Smooth muscle cell (in vitro differentiated cells): ENCODE measurements around the gene CGGBP1. TPM values are rescaled to one million over a fixed set of nuclear protein-coding genes. Genes with fewer than 3 reads are reported as not detected.
A peak's percentile ranks its signal among the peaks of the same experiment; 100 is the strongest.

Source experiments
- DNase-seq: peaks from one replicate; lab custom pipeline; 2025; ENCODE audit not compliant: unreplicated experiment; lab: John Stamatoyannopoulos, UW
- H2AFZ ChIP-seq: fragments of 200-600 bp; sonication (generic); 2 replicates; pipeline ENCODE4 v1.6.0; 2016; ENCODE audit warnings: antibody characterized with exemption, low read depth, mild to moderate bottlenecking
- H3F3A ChIP-seq: fragments of 200-600 bp; sonication (generic); 2 replicates; pipeline ENCODE4 v1.6.0; 2017; ENCODE audit warnings: antibody characterized with exemption, low read depth
- H3K27ac ChIP-seq: fragments of 200-600 bp; sonication (generic); 2 replicates; pipeline ENCODE4 v1.5.1; 2016; ENCODE audit warnings: low read depth, mild to moderate bottlenecking
- H3K27me3 ChIP-seq: fragments of 200-600 bp; sonication (generic); 2 replicates; pipeline ENCODE4 v1.6.1; 2016; ENCODE audit warnings: low read depth, mild to moderate bottlenecking
- H3K36me3 ChIP-seq: fragments of 200-600 bp; sonication (generic); 2 replicates; pipeline ENCODE4 v1.5.1; 2016; ENCODE audit warnings: low read depth
- H3K4me1 ChIP-seq: fragments of 200-600 bp; sonication (generic); 2 replicates; pipeline ENCODE4 v1.5.1; 2016; ENCODE audit warnings: low read depth
- H3K4me2 ChIP-seq: fragments of 200-600 bp; sonication (generic); 2 replicates; pipeline ENCODE4 v1.6.0; 2016; ENCODE audit warnings: mild to moderate bottlenecking
- H3K4me3 ChIP-seq: fragments of 200-600 bp; sonication (generic); 2 replicates; pipeline ENCODE4 v1.5.1; 2016; ENCODE audit warnings: mild to moderate bottlenecking
- H3K79me2 ChIP-seq: fragments of 200-600 bp; sonication (generic); 2 replicates; pipeline ENCODE4 v1.6.0; 2016; ENCODE audit warnings: low read depth, mild to moderate bottlenecking
- H3K9ac ChIP-seq: fragments of 200-600 bp; sonication (generic); 2 replicates; pipeline ENCODE4 v1.6.0; 2016; ENCODE audit warnings: low read depth
- H3K9me3 ChIP-seq: fragments of 200-600 bp; sonication (generic); replicated peaks from 2 replicates; pipeline ENCODE4 v1.5.1; 2016; ENCODE audit warnings: low read depth
- H4K20me1 ChIP-seq: fragments of 200-600 bp; sonication (generic); 2 replicates; pipeline ENCODE4 v1.6.0; 2016; ENCODE audit warnings: low read depth
- CTCF ChIP-seq: fragments of 200-600 bp; sonication (generic); IDR thresholded peaks from 2 replicates; pipeline ENCODE4 v1.5.1; 2017; ENCODE audit warnings: borderline replicate concordance, mild to moderate bottlenecking, antibody characterized with exemption; ENCODE audit not compliant: insufficient read depth, poor library complexity, severe bottlenecking
- WGBS: methylation state at CpG from one replicate; pipeline ENCODE4 v1.1.7; 2016; ENCODE audit warnings: low lambda C conversion rate; 5-methylcytosine and 5-hydroxymethylcytosine counted together
- polyA plus RNA-seq: library from polyadenylated mRNA; unstranded; fragments of >200 nt; fragmentation: Nextera tagmentation; extraction: Ambion mirVana; gene quantifications from 2 replicates; pipeline ENCODE4 v1.2.1, GENCODE V29; 2016
- total RNA-seq: library from RNA; depleted of rRNA; stranded (reverse); fragments of >200 nt; gene quantifications from 2 replicates; pipeline ENCODE4 v1.2.3, GENCODE V29; 2014

CGGBP1 gene
- total and polyA plus RNA-seq, 2 experiments from 2014 or later = 38.3 to 62.3 TPM

- peak overlapping the region; percentile 97 for H3K4me2 ChIP-seq
- peaks cover 47% of the 10 kb centered on the region for H3K4me1 ChIP-seq
- no peaks in the 10 kb centered on the region for H3K9me3 ChIP-seq
- H3K36me3 ChIP-seq = peaks cover 9% of the 10 kb centered on the region
- TF ChIP-seq CTCF = no peak
- H3F3A ChIP-seq = peaks cover 4% of the 10 kb centered on the region
- no peaks in the 10 kb centered on the region for H3K27me3 ChIP-seq
- H3K27ac ChIP-seq = peak overlapping the region; percentile 74
- peak overlapping the region; percentile 91 for H3K9ac ChIP-seq
- WGBS = under 1% methylated on average over 43 of the region's 45 CpGs
- peak overlapping the region; percentile 82 for H2AFZ ChIP-seq
- peak overlapping the region; percentile 95 for H3K4me3 ChIP-seq
- no peak for DNase-seq
- peaks cover 77% of the 10 kb centered on the region for H3K79me2 ChIP-seq
- H4K20me1 ChIP-seq = peaks cover 73% of the 10 kb centered on the region
Observed at GRCh38 chr3:88059380-88060170, 770 bp upstream of the CGGBP1 start.

GRCh38 chr3:88058306-88058580 lies 562 bp downstream of the CGGBP1 start:
- TF ChIP-seq CTCF = no peak
- WGBS = 0% methylated on average over 21 of the region's 24 CpGs
- DNase-seq = no peak

GRCh38 chr3:88057630-88058305 lies 1.0 kb downstream of the CGGBP1 start:
- Histone ChIP-seq H3K36me3 (peaks cover 9% of the 10 kb centered on the region), H2AFZ (peak overlapping the region; percentile 82), H3K4me2 (peak overlapping the region; percentile 90), H3F3A (peaks cover 11% of the 10 kb centered on the region), H3K27ac (peak overlapping the region; percentile 92), H3K4me3 (peak overlapping the region; percentile 95), H3K4me1 (peaks cover 40% of the 10 kb centered on the region), H3K27me3 (no peaks in the 10 kb centered on the region), H3K79me2 (peaks cover 59% of the 10 kb centered on the region), H3K9ac (peak overlapping the region; percentile 95), H3K9me3 (no peaks in the 10 kb centered on the region), H4K20me1 (peaks cover 56% of the 10 kb centered on the region)
- WGBS = 17% methylated on average over 16 of the region's 16 CpGs
- DNase-seq = no peak
- no peak for TF ChIP-seq CTCF

More at GRCh38 chr3:88058306-88058580, 562 bp downstream of the CGGBP1 start:
- Histone ChIP-seq H3K27ac (peak overlapping the region; percentile 92), H3F3A (peaks cover 11% of the 10 kb centered on the region), H3K9me3 (no peaks in the 10 kb centered on the region), H3K79me2 (peaks cover 64% of the 10 kb centered on the region), H3K27me3 (no peaks in the 10 kb centered on the region), H3K4me2 (peak overlapping the region; percentile 90), H4K20me1 (peaks cover 61% of the 10 kb centered on the region), H3K4me1 (peaks cover 40% of the 10 kb centered on the region), H3K4me3 (peak overlapping the region; percentile 95), H3K9ac (peak overlapping the region; percentile 95), H3K36me3 (peaks cover 9% of the 10 kb centered on the region), H2AFZ (peak overlapping the region; percentile 82)
